ENCODE measurements around the gene SMARCAL1.

SMARCAL1 gene

DNA sequence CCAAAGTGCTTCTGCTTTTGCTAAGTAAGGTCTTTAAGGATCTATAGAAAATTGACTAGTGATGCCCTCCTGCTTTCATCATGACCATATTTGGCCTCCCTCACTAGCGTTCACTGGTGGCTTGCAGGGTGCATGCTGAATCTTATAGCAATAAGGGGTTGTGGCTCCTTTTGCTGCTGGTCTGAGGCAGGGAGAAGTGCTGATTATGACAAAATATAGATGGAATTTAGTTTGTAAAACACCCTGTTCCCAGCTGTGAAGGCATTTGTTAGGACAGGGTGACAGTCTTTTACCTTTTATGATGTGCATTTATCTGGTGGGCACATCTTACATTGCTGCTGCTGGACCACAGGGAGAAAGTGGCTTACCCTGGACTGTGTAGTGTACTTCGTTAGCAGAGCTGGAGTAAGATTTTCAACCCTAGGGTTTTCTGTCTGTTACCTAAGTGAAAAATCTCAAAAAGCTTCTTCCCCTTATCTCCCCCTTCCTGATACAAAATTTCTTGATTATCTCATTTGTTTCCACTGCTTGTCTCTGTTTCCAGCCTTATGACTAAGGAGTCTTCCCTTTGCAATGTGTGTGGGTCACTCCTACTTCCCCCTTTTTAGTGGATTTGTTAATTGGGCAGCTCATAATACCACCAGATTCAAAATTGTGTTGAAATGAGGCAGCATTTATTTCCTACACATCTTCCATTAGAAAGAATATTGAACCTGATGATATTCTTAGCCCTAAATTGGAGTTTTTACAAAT, 65.2 kb downstream of the SMARCAL1 start:
- ChIA-PET POLR2A (interaction anchor here (1.0 kb wide), 1 partner anchor 21 kb away, joined by 3 read pairs; the partner anchor contains the start of gene RPL37A), CTCF (no interaction called here)
- no peaks in the 10 kb centered on the region for H3K9me3 ChIP-seq (ENCODE audit: control insufficient read depth, insufficient read depth, low read depth, low read length)
- no peak overlapping the region for H3K4me3 ChIP-seq (ENCODE audit: low read depth, low read length)
- H3K4me1 ChIP-seq (ENCODE audit: control insufficient read depth, insufficient read depth, low read length), result no peaks in the 10 kb centered on the region
- TF ChIP-seq ZNF473 (tag by site-specific recombination; IDR thresholded peaks at IDR 0.05) (no peak), ZNF785 (tag by site-specific recombination; IDR thresholded peaks at IDR 0.05) (no peak), KLF10 (tag by site-specific recombination; IDR thresholded peaks at IDR 0.05) (no peak), RBAK (tag by site-specific recombination; IDR thresholded peaks at IDR 0.05) (no peak), SP3 (tag by site-specific recombination; IDR thresholded peaks at IDR 0.05) (no peak), ZNF404 (tag by site-specific recombination; IDR thresholded peaks at IDR 0.05) (no peak), ZNF530 (tag by site-specific recombination; IDR thresholded peaks at IDR 0.05; ENCODE audit: low read depth) (no peak), ZNF354C (tag by site-specific recombination; IDR thresholded peaks at IDR 0.05; ENCODE audit: borderline replicate concordance, low read depth) (no peak), ZNF121 (tag by site-specific recombination; IDR thresholded peaks at IDR 0.05) (no peak), ZNF558 (tag by site-specific recombination; IDR thresholded peaks at IDR 0.05) (no peak), ZNF510 (tag by site-specific recombination; IDR thresholded peaks at IDR 0.05; ENCODE audit: insufficient replicate concordance) (no peak), ZNF514 (tag by site-specific recombination; IDR thresholded peaks at IDR 0.05) (no peak), OVOL3 (tag by site-specific recombination; IDR thresholded peaks at IDR 0.05) (no peak), ZNF610 (tag by site-specific recombination; IDR thresholded peaks at IDR 0.05; ENCODE audit: borderline replicate concordance) (no peak), ZNF623 (tag by site-specific recombination; IDR thresholded peaks at IDR 0.05) (no peak), ZNF16 (tag by site-specific recombination; IDR thresholded peaks at IDR 0.05; ENCODE audit: low read depth) (no peak)
- TF ChIP-seq, protein P1, sequence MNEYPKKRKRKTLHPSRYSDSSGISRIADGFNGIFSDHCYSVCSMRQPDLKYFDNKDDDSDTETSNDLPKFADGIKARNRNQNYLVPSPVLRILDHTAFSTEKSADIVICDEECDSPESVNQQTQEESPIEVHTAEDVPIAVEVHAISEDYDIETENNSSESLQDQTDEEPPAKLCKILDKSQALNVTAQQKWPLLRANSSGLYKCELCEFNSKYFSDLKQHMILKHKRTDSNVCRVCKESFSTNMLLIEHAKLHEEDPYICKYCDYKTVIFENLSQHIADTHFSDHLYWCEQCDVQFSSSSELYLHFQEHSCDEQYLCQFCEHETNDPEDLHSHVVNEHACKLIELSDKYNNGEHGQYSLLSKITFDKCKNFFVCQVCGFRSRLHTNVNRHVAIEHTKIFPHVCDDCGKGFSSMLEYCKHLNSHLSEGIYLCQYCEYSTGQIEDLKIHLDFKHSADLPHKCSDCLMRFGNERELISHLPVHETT (tag by site-specific recombination; IDR thresholded peaks at IDR 0.05), result no peak
- TF ChIP-seq, protein P2, sequence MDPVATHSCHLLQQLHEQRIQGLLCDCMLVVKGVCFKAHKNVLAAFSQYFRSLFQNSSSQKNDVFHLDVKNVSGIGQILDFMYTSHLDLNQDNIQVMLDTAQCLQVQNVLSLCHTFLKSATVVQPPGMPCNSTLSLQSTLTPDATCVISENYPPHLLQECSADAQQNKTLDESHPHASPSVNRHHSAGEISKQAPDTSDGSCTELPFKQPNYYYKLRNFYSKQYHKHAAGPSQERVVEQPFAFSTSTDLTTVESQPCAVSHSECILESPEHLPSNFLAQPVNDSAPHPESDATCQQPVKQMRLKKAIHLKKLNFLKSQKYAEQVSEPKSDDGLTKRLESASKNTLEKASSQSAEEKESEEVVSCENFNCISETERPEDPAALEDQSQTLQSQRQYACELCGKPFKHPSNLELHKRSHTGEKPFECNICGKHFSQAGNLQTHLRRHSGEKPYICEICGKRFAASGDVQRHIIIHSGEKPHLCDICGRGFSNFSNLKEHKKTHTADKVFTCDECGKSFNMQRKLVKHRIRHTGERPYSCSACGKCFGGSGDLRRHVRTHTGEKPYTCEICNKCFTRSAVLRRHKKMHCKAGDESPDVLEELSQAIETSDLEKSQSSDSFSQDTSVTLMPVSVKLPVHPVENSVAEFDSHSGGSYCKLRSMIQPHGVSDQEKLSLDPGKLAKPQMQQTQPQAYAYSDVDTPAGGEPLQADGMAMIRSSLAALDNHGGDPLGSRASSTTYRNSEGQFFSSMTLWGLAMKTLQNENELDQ (tag by site-specific recombination; IDR thresholded peaks at IDR 0.05; ENCODE audit: low read depth), result no peak
- TF ChIP-seq, protein P3, sequence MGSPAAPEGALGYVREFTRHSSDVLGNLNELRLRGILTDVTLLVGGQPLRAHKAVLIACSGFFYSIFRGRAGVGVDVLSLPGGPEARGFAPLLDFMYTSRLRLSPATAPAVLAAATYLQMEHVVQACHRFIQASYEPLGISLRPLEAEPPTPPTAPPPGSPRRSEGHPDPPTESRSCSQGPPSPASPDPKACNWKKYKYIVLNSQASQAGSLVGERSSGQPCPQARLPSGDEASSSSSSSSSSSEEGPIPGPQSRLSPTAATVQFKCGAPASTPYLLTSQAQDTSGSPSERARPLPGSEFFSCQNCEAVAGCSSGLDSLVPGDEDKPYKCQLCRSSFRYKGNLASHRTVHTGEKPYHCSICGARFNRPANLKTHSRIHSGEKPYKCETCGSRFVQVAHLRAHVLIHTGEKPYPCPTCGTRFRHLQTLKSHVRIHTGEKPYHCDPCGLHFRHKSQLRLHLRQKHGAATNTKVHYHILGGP (tag by site-specific recombination; IDR thresholded peaks at IDR 0.05), result no peak
- no peak overlapping the region for H3K27ac ChIP-seq (ENCODE audit: extremely low read depth, low read depth, low read length)
- peaks cover 0 to 60% of the 10 kb centered on the region in 2 experiments; a peak in 2 of 3 replicates for H3K36me3 ChIP-seq (ENCODE audit: control insufficient read depth in 2 of 2, insufficient read depth in 1 of 2, low read length in 2 of 2)

DNA sequence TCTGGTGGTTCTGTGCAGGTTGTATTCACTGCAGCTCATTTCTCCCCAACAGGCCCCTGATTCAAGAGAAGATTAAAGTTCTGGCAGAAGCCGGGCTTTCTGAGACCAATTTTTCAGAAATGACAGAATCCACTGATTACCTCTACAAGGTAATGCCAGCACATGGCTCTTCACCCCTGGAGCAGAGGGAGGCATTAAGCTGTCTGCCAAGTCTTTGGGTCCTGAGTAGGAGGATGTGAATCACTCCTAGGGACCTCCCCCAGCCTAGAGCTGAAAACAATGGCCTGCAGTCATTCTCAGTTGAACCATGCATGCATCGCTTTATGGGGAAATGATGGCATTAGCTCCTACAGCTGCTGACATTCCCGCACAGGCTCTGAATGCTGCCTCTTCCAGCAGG, 65.9 kb downstream of the SMARCAL1 start:
- CTCF ChIA-PET, result no interaction called here
- Histone ChIP-seq H3K9me3 (ENCODE audit: control insufficient read depth, insufficient read depth, low read depth, low read length) (no peaks in the 10 kb centered on the region), H3K4me1 (ENCODE audit: control insufficient read depth, insufficient read depth, low read length) (no peaks in the 10 kb centered on the region), H3K4me3 (ENCODE audit: low read depth, low read length) (no peak overlapping the region), H3K36me3 (ENCODE audit: control insufficient read depth in 2 of 2, insufficient read depth in 1 of 2, low read length in 2 of 2) (peaks cover 0 to 67% of the 10 kb centered on the region in 2 experiments; a peak in 2 of 3 replicates), H3K27ac (ENCODE audit: extremely low read depth, low read depth, low read length) (no peak overlapping the region)
- no peak for TF ChIP-seq ZNF843 (tag by site-specific recombination; IDR thresholded peaks at IDR 0.05)
- TF ChIP-seq ZBTB17 (tag by site-specific recombination; IDR thresholded peaks at IDR 0.05), result no peak
- TF ChIP-seq SETDB1 (IDR thresholded peaks at IDR 0.05; ENCODE audit: insufficient read length, low read length), result no peak
- no peak for TF ChIP-seq ZNF146 (tag by site-specific recombination; IDR thresholded peaks at IDR 0.05)
- no peak for TF ChIP-seq ZNF248 (tag by site-specific recombination; IDR thresholded peaks at IDR 0.05)
- no peak for TF ChIP-seq ZNF677 (tag by site-specific recombination; IDR thresholded peaks at IDR 0.05)
- TF ChIP-seq REPIN1 (tag by site-specific recombination; IDR thresholded peaks at IDR 0.05; ENCODE audit: low read depth), result no peak
- TF ChIP-seq, protein P4, sequence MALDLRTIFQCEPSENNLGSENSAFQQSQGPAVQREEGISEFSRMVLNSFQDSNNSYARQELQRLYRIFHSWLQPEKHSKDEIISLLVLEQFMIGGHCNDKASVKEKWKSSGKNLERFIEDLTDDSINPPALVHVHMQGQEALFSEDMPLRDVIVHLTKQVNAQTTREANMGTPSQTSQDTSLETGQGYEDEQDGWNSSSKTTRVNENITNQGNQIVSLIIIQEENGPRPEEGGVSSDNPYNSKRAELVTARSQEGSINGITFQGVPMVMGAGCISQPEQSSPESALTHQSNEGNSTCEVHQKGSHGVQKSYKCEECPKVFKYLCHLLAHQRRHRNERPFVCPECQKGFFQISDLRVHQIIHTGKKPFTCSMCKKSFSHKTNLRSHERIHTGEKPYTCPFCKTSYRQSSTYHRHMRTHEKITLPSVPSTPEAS (tag by site-specific recombination; IDR thresholded peaks at IDR 0.05), result no peak
- POLR2A ChIA-PET, result interaction anchor here (1.0 to 2.2 kb wide), 2 partner anchors 20 kb away, joined by 3 to 9 read pairs; partner anchors contain the start of gene RPL37A

Measured in HEK293 (cell line).